Stimulated activated naive CD4-positive, alpha-beta T cell treated with Interleukin-2 at 50 U/mL for 16 hours (primary cell): Measurements from ENCODE around the gene HLX.

Source experiments
- DNase-seq: peaks from one replicate; lab custom pipeline; 2025; lab: John Stamatoyannopoulos, UW

The HLX gene

GRCh38 chr1:220896092-220896491, 16.8 kb downstream of the HLX start:
- DNase-seq = no peak

GRCh38 chr1:220900842-220901241, 21.6 kb downstream of the HLX start:
- DNase-seq = no peak

- no peak for DNase-seq
Measured at GRCh38 chr1:220901881-220902280, 22.6 kb downstream of the HLX start.

GRCh38 chr1:220902916-220903315, 23.7 kb downstream of the HLX start:
- no peak for DNase-seq

- DNase-seq = no peak
Measured at GRCh38 chr1:220904876-220905275, 25.6 kb downstream of the HLX start.

GRCh38 chr1:220905650-220906560, 26.7 kb downstream of the HLX start:
- DNase-seq = no peak

- no peak for DNase-seq
Measured at GRCh38 chr1:220906561-220907334, 27.5 kb downstream of the HLX start.

GRCh38 chr1:220908757-220909156, 29.5 kb downstream of the HLX start:
- no peak for DNase-seq

- no peak for DNase-seq
Measured at GRCh38 chr1:220910021-220910420, 30.8 kb downstream of the HLX start.

- no peak for DNase-seq
Measured at GRCh38 chr1:220914283-220915116, 35.3 kb downstream of the HLX start.

- DNase-seq = no peak
Measured at GRCh38 chr1:220915117-220915440, 35.8 kb downstream of the HLX start.

GRCh38 chr1:220915954-220916353, 36.7 kb downstream of the HLX start:
- DNase-seq = no peak

GRCh38 chr1:220917101-220917500, 37.9 kb downstream of the HLX start:
- no peak for DNase-seq

- no peak for DNase-seq
Measured at GRCh38 chr1:220917535-220918209, 38.4 kb downstream of the HLX start.

GRCh38 chr1:220918285-220918951, 39.2 kb downstream of the HLX start:
- DNase-seq = no peak

- DNase-seq = no peak
Measured at GRCh38 chr1:220920967-220921366, 41.7 kb downstream of the HLX start.

- DNase-seq = no peak
Measured at GRCh38 chr1:220921498-220921897, 42.3 kb downstream of the HLX start.

- no peak for DNase-seq
Measured at GRCh38 chr1:220921971-220922635, 42.9 kb downstream of the HLX start.

- DNase-seq = no peak
Measured at GRCh38 chr1:220922951-220923350, 43.7 kb downstream of the HLX start.

- no peak for DNase-seq
Measured at GRCh38 chr1:220924331-220924970, 45.2 kb downstream of the HLX start.
